A673 (cell line): ENCODE data around the gene DYRK1A. TPM values are rescaled to one million over a fixed set of nuclear protein-coding genes. Genes with fewer than 3 reads are reported as not detected.

Experiments
- BruUV-seq: library from RNA; stranded (reverse); fragments of 400-500 nt; replicated peaks from 2 replicates; lab custom pipeline; 2021; lab: Mats Ljungman, UMichigan
- CTCF ChIA-PET: fragments of 300-600 bp; sonication (Branson Sonifier 250); formaldehyde crosslinking; loops from one replicate; lab custom pipeline; 2022; ENCODE audit warnings: antibody characterized with exemption; lab: Charles Lee
- POLR2A ChIA-PET: fragments of 300-600 bp; sonication (Branson Sonifier 250); formaldehyde crosslinking; loops from one replicate; lab custom pipeline; 2022; ENCODE audit warnings: antibody characterized with exemption; ENCODE audit not compliant: low non-redundant PET; lab: Charles Lee
- DNase-seq: peaks from one replicate; pipeline ENCODE4 v3.0.0-alpha.2; 2015; ENCODE audit warnings: low spot score
- H3K27ac ChIP-seq: fragments of 200-600 bp; sonication (generic); 2 replicates; pipeline ENCODE4 v1.5.1; 2016; ENCODE audit warnings: mixed run types, low read depth, mild to moderate bottlenecking, mixed read lengths, antibody characterized with exemption, low read length; ENCODE audit not compliant: poor library complexity, severe bottlenecking
- H3K27me3 ChIP-seq: fragments of 200-600 bp; sonication (generic); replicated peaks from 2 replicates; pipeline ENCODE4 v1.6.1; 2017; ENCODE audit warnings: mixed run types, low read depth, mild to moderate bottlenecking, mixed read lengths, antibody characterized with exemption, low read length; ENCODE audit not compliant: insufficient read depth, poor library complexity
- H3K36me3 ChIP-seq: fragments of 200-600 bp; sonication (generic); 2 replicates; pipeline ENCODE4 v1.6.1; 2016; ENCODE audit warnings: mixed run types, mild to moderate bottlenecking, mixed read lengths, antibody characterized with exemption, low read length; ENCODE audit not compliant: insufficient read depth, poor library complexity, severe bottlenecking
- H3K4me1 ChIP-seq: fragments of 200-600 bp; sonication (generic); 2 replicates; pipeline ENCODE4 v1.6.1; 2017; ENCODE audit warnings: mixed run types, mild to moderate bottlenecking, mixed read lengths, antibody characterized with exemption, low read length; ENCODE audit not compliant: insufficient read depth, poor library complexity, severe bottlenecking
- H3K4me3 ChIP-seq: fragments of 200-600 bp; sonication (generic); 2 replicates; pipeline ENCODE4 v1.5.1; 2016; ENCODE audit warnings: low read depth, mixed run types, mild to moderate bottlenecking, mixed read lengths, low read length; ENCODE audit not compliant: poor library complexity, severe bottlenecking
- H3K9me3 ChIP-seq: fragments of 200-600 bp; sonication (generic); 2 replicates; pipeline ENCODE4 v1.6.1; 2016; ENCODE audit warnings: mixed run types, low read depth, mild to moderate bottlenecking, mixed read lengths, antibody characterized with exemption, low read length; ENCODE audit not compliant: poor library complexity, severe bottlenecking
- EZH2 ChIP-seq: fragments of 200-600 bp; sonication (generic); IDR thresholded peaks from 2 replicates; pipeline ENCODE4 v1.6.1; 2017; ENCODE audit warnings: borderline replicate concordance, low read depth, mild to moderate bottlenecking, mixed read lengths, antibody characterized with exemption, low read length; ENCODE audit not compliant: poor library complexity, severe bottlenecking
- intact Hi-C: fragments of 100-400 bp; cut with micrococcal nuclease; formaldehyde crosslinking; loops from one replicate; pipeline ENCODE4 v1.10.0; 2022; ENCODE audit not compliant: unreplicated experiment
- total RNA-seq: library from RNA; stranded (reverse); gene quantifications from 2 replicates; pipeline ENCODE4 v1.2.3, GENCODE V29; 2021
- TF ChIP-seq, protein P1 (sequence below): fragments of 300-800, 200-600 bp; sonication (generic); conservative IDR thresholded peaks from 2 replicates; pipeline ENCODE4 v1.5.1; 2017; ENCODE audit warnings: low read depth, mild to moderate bottlenecking, antibody characterized with exemption, low read length, moderate library complexity, mixed read lengths

The DYRK1A gene
- total RNA-seq, 1 experiment from 2014 or later: 70.5 TPM

DNA sequence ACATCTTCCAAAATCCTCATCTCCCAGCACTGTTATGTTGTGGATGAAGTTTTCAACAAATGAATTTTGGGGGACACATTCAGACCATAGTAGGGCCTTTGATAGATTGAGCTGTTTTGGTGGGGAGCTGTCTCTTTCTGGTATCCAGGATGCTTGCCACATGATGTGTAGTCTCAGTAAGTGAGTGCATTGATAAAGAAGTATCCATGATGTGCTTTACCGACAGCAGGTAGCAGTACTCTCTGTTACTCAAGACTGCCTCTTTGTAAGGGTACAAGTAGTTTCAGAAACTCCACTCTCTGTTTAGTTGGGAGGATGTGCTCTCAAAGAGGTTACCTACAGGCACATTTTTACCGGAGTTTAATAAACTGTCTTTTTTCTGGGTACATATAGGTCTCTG, 26.5 kb downstream of the DYRK1A start:
- POLR2A ChIA-PET: no interaction called here
- Histone ChIP-seq H3K9me3 (no peaks in the 10 kb centered on the region), H3K36me3 (no peaks in the 10 kb centered on the region), H3K4me3 (no peak overlapping the region), H3K4me1 (peaks cover 3% of the 10 kb centered on the region), H3K27ac (no peak overlapping the region), H3K27me3 (no peaks in the 10 kb centered on the region)
- TF ChIP-seq, protein P1, sequence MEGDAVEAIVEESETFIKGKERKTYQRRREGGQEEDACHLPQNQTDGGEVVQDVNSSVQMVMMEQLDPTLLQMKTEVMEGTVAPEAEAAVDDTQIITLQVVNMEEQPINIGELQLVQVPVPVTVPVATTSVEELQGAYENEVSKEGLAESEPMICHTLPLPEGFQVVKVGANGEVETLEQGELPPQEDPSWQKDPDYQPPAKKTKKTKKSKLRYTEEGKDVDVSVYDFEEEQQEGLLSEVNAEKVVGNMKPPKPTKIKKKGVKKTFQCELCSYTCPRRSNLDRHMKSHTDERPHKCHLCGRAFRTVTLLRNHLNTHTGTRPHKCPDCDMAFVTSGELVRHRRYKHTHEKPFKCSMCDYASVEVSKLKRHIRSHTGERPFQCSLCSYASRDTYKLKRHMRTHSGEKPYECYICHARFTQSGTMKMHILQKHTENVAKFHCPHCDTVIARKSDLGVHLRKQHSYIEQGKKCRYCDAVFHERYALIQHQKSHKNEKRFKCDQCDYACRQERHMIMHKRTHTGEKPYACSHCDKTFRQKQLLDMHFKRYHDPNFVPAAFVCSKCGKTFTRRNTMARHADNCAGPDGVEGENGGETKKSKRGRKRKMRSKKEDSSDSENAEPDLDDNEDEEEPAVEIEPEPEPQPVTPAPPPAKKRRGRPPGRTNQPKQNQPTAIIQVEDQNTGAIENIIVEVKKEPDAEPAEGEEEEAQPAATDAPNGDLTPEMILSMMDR: no peak
- no peak for TF ChIP-seq EZH2
- BruUV-seq: no TSS peak
- CTCF ChIA-PET: no interaction called here
- intact Hi-C loops: no loop called here
- no peak for DNase-seq

- POLR2A ChIA-PET: no interaction called here
- H3K36me3 ChIP-seq: no peaks in the 10 kb centered on the region
- H3K4me1 ChIP-seq: peaks cover 3% of the 10 kb centered on the region
- no peak overlapping the region for H3K27ac ChIP-seq
- BruUV-seq: no TSS peak
- H3K9me3 ChIP-seq: no peaks in the 10 kb centered on the region
- H3K27me3 ChIP-seq: no peaks in the 10 kb centered on the region
- intact Hi-C loops: no loop called here
- CTCF ChIA-PET: no interaction called here
- TF ChIP-seq, protein P1: no peak
- no peak for TF ChIP-seq EZH2
- DNase-seq: no peak
- no peak overlapping the region for H3K4me3 ChIP-seq
Observed at GRCh38 chr21:37393786-37394185, 27.2 kb downstream of the DYRK1A start.

DNA sequence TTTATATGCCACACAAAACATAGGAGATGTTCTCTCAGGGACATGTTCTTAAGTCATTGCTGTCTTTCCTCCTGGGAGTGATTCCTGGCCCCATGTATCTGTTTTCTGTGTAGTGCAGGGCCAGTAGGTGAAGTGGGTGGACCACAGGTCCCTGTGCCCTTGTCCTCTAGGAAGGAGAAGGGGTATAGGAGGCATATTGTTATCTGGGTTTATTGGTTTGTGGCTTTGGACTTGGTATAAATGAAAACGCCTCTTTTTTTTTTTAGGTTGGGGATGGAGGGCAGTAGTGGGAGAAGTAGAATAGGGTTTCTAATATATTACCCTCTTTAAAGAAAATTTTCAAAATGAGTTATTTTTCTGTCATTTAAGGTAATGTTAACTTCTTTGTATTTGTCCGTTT, 29.4 kb downstream of the DYRK1A start:
- H3K4me1 ChIP-seq: peaks cover 3% of the 10 kb centered on the region
- intact Hi-C loops: no loop called here
- no peak for DNase-seq
- CTCF ChIA-PET: no interaction called here
- H3K27ac ChIP-seq: no peak overlapping the region
- no peak overlapping the region for H3K4me3 ChIP-seq
- H3K9me3 ChIP-seq: no peaks in the 10 kb centered on the region
- POLR2A ChIA-PET: no interaction called here
- no TSS peak for BruUV-seq
- no peaks in the 10 kb centered on the region for H3K36me3 ChIP-seq
- TF ChIP-seq, protein P1: no peak
- no peaks in the 10 kb centered on the region for H3K27me3 ChIP-seq
